ENCODE data around the gene MED17. TPM values are rescaled to one million over a fixed set of nuclear protein-coding genes. Genes with fewer than 3 reads are reported as not detected.

The MED17 gene
- total RNA-seq, 1 experiment from 2014 or later, result 29.6 TPM

- Mint-ChIP-seq H3K4me1 (no peaks in the 10 kb centered on the region; the same call in 1 of the 2 replicates), H3K4me3 (no peak overlapping the region), H3K27ac (no peak overlapping the region), H3K27me3 (ENCODE audit: low read depth) (no peaks in the 10 kb centered on the region), H3K9me3 (no peaks in the 10 kb centered on the region), H3K36me3 (no peaks in the 10 kb centered on the region)
- ChIA-PET CTCF (no interaction called here), POLR2A (no interaction called here)
- ATAC-seq (no peak), DNase-seq (ENCODE audit: low spot score) (no peak)
- no peak for TF ChIP-seq ZNF317 (CRISPR knock-in tag; IDR thresholded peaks at IDR 0.05; ENCODE audit: borderline replicate concordance, low read depth)
- TF ChIP-seq, protein P1, sequence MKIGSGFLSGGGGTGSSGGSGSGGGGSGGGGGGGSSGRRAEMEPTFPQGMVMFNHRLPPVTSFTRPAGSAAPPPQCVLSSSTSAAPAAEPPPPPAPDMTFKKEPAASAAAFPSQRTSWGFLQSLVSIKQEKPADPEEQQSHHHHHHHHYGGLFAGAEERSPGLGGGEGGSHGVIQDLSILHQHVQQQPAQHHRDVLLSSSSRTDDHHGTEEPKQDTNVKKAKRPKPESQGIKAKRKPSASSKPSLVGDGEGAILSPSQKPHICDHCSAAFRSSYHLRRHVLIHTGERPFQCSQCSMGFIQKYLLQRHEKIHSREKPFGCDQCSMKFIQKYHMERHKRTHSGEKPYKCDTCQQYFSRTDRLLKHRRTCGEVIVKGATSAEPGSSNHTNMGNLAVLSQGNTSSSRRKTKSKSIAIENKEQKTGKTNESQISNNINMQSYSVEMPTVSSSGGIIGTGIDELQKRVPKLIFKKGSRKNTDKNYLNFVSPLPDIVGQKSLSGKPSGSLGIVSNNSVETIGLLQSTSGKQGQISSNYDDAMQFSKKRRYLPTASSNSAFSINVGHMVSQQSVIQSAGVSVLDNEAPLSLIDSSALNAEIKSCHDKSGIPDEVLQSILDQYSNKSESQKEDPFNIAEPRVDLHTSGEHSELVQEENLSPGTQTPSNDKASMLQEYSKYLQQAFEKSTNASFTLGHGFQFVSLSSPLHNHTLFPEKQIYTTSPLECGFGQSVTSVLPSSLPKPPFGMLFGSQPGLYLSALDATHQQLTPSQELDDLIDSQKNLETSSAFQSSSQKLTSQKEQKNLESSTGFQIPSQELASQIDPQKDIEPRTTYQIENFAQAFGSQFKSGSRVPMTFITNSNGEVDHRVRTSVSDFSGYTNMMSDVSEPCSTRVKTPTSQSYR (CRISPR knock-in tag; IDR thresholded peaks at IDR 0.05), result no peak
- TF ChIP-seq GABPB1 (CRISPR knock-in tag; IDR thresholded peaks at IDR 0.05), result no peak
- no peak for TF ChIP-seq ESRRA (CRISPR knock-in tag; IDR thresholded peaks at IDR 0.05; ENCODE audit: borderline replicate concordance)
- no peak for TF ChIP-seq ZNF138 (CRISPR knock-in tag; conservative IDR thresholded peaks at IDR 0.05)
- TF ChIP-seq JUN (CRISPR knock-in tag; IDR thresholded peaks at IDR 0.05), result no peak
- no peak for TF ChIP-seq TP53 (CRISPR knock-in tag; IDR thresholded peaks at IDR 0.05)
- TF ChIP-seq PRRX2 (CRISPR knock-in tag; IDR thresholded peaks at IDR 0.05), result no peak
- TF ChIP-seq, protein P2, sequence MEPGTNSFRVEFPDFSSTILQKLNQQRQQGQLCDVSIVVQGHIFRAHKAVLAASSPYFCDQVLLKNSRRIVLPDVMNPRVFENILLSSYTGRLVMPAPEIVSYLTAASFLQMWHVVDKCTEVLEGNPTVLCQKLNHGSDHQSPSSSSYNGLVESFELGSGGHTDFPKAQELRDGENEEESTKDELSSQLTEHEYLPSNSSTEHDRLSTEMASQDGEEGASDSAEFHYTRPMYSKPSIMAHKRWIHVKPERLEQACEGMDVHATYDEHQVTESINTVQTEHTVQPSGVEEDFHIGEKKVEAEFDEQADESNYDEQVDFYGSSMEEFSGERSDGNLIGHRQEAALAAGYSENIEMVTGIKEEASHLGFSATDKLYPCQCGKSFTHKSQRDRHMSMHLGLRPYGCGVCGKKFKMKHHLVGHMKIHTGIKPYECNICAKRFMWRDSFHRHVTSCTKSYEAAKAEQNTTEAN (CRISPR knock-in tag; IDR thresholded peaks at IDR 0.05), result no peak
- TF ChIP-seq, protein P3, sequence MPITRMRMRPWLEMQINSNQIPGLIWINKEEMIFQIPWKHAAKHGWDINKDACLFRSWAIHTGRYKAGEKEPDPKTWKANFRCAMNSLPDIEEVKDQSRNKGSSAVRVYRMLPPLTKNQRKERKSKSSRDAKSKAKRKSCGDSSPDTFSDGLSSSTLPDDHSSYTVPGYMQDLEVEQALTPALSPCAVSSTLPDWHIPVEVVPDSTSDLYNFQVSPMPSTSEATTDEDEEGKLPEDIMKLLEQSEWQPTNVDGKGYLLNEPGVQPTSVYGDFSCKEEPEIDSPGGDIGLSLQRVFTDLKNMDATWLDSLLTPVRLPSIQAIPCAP (CRISPR knock-in tag; IDR thresholded peaks at IDR 0.05), result no peak
- TF ChIP-seq ZSCAN18 (CRISPR knock-in tag; IDR thresholded peaks at IDR 0.05), result no peak
- TF ChIP-seq ZNF532 (CRISPR knock-in tag; IDR thresholded peaks at IDR 0.05; ENCODE audit: borderline replicate concordance), result no peak
- no peak for TF ChIP-seq NR3C1 (CRISPR knock-in tag; conservative IDR thresholded peaks at IDR 0.05; ENCODE audit: low read depth)
- TF ChIP-seq, protein P4, sequence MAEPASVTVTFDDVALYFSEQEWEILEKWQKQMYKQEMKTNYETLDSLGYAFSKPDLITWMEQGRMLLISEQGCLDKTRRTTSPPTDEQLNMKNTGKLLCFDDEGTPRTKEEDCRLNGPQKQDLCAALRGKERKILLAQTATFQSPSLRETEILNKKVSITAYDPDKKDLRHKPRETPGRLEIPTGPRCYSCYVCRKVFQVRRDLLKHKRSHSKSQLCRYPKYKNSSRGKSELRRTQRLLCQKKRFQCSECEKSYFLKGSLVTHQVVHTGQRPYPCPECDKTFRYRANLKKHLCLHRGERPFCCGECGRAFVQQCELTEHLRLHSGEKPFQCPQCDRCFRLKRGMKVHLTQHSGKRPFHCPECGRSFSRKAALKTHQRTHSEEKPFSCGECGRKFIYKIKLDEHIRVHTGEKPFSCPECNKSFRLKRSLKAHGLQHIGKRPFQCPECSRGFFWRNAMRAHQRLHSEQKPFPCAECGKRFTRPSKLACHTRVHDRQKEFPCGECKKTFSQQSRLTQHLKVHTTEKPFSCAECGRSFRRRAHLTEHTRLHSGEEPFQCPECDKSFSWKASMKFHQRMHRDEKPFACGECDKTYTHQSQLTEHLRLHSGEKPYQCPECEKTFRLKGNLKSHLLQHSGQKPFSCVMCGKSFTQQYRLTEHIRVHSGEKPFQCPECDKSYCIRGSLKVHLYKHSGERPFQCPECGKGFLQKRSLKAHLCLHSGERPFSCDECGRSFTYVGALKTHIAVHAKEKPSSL (CRISPR knock-in tag; conservative IDR thresholded peaks at IDR 0.05), result no peak
- TF ChIP-seq, protein P5, sequence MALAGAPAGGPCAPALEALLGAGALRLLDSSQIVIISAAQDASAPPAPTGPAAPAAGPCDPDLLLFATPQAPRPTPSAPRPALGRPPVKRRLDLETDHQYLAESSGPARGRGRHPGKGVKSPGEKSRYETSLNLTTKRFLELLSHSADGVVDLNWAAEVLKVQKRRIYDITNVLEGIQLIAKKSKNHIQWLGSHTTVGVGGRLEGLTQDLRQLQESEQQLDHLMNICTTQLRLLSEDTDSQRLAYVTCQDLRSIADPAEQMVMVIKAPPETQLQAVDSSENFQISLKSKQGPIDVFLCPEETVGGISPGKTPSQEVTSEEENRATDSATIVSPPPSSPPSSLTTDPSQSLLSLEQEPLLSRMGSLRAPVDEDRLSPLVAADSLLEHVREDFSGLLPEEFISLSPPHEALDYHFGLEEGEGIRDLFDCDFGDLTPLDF (CRISPR knock-in tag; IDR thresholded peaks at IDR 0.05), result no peak
- TF ChIP-seq IRF2 (CRISPR knock-in tag; IDR thresholded peaks at IDR 0.05; ENCODE audit: borderline replicate concordance, low read depth), result no peak
- TF ChIP-seq RORB (CRISPR knock-in tag; IDR thresholded peaks at IDR 0.05), result no peak
These were observed 48.7 kb downstream of the MED17 start for GRCh38 chr11:93832780-93833179.

Data from WTC11 (cell line).